ENCODE results near the gene SLC6A6. TPM values are rescaled to one million over a fixed set of nuclear protein-coding genes. Genes with fewer than 3 reads are reported as not detected.

Gene SLC6A6
- total and polyA plus RNA-seq, 2 donors from 2014 or later: 7.1 to 64.0 TPM

- H3K9ac ChIP-seq (ENCODE audit: low read length in 3 of 3): no peak overlapping the region
- H3K9me3 ChIP-seq (ENCODE audit: control insufficient read depth in 2 of 3, insufficient read depth in 1 of 3, low read length in 3 of 3): peaks cover 0 to 5% (median 0%) of the 10 kb centered on the region in 3 donors
- H3K4me1 ChIP-seq (ENCODE audit: control insufficient read depth in 2 of 3, insufficient read depth in 2 of 3, low read depth in 1 of 3, low read length in 3 of 3): no peaks in the 10 kb centered on the region
- H3K36me3 ChIP-seq (ENCODE audit: control insufficient read depth in 2 of 3, insufficient read depth in 3 of 3, low read length in 3 of 3): no peaks in the 10 kb centered on the region
- FAIRE-seq: no peak
- DNase-seq: peak in 2 of 5 donors; percentile 19 to 49
- H3K4me3 ChIP-seq (ENCODE audit: low read length in 3 of 3): no peak overlapping the region
- TF ChIP-seq, protein P1, sequence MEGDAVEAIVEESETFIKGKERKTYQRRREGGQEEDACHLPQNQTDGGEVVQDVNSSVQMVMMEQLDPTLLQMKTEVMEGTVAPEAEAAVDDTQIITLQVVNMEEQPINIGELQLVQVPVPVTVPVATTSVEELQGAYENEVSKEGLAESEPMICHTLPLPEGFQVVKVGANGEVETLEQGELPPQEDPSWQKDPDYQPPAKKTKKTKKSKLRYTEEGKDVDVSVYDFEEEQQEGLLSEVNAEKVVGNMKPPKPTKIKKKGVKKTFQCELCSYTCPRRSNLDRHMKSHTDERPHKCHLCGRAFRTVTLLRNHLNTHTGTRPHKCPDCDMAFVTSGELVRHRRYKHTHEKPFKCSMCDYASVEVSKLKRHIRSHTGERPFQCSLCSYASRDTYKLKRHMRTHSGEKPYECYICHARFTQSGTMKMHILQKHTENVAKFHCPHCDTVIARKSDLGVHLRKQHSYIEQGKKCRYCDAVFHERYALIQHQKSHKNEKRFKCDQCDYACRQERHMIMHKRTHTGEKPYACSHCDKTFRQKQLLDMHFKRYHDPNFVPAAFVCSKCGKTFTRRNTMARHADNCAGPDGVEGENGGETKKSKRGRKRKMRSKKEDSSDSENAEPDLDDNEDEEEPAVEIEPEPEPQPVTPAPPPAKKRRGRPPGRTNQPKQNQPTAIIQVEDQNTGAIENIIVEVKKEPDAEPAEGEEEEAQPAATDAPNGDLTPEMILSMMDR (IDR thresholded peaks at IDR 0.05; ENCODE audit: borderline replicate concordance, extremely low read depth, insufficient read depth): no peak
- intact Hi-C loops (cut with DNase I): no loop called here
- H3K27me3 ChIP-seq (ENCODE audit: control insufficient read depth, insufficient read depth, low read length): no peaks in the 10 kb centered on the region
- H3K27ac ChIP-seq (ENCODE audit: low read depth in 2 of 2, low read length in 2 of 2): no peak overlapping the region
These were observed 123.6 kb downstream of the SLC6A6 start for GRCh38 chr3:14525685-14526631.

GRCh38 chr3:14528081-14528480 lies 125.7 kb downstream of the SLC6A6 start:
- Histone ChIP-seq H3K9me3 (ENCODE audit: control insufficient read depth in 2 of 3, insufficient read depth in 1 of 3, low read length in 3 of 3) (peaks cover 0 to 5% (median 0%) of the 10 kb centered on the region in 3 donors), H3K27me3 (ENCODE audit: control insufficient read depth, insufficient read depth, low read length) (no peaks in the 10 kb centered on the region), H3K27ac (ENCODE audit: low read depth in 2 of 2, low read length in 2 of 2) (no peak overlapping the region), H3K4me1 (ENCODE audit: control insufficient read depth in 2 of 3, insufficient read depth in 2 of 3, low read depth in 1 of 3, low read length in 3 of 3) (no peaks in the 10 kb centered on the region), H3K4me3 (ENCODE audit: low read length in 3 of 3) (no peak overlapping the region), H3K9ac (ENCODE audit: low read length in 3 of 3) (no peak overlapping the region), H3K36me3 (ENCODE audit: control insufficient read depth in 2 of 3, insufficient read depth in 3 of 3, low read length in 3 of 3) (no peaks in the 10 kb centered on the region)
- no peak for FAIRE-seq
- TF ChIP-seq, protein P1 (IDR thresholded peaks at IDR 0.05; ENCODE audit: borderline replicate concordance, extremely low read depth, insufficient read depth): no peak
- no peak for DNase-seq
- intact Hi-C loops (cut with DNase I): no loop called here

- Histone ChIP-seq H3K4me1 (ENCODE audit: control insufficient read depth in 2 of 3, insufficient read depth in 2 of 3, low read depth in 1 of 3, low read length in 3 of 3) (no peaks in the 10 kb centered on the region), H3K9ac (ENCODE audit: low read length in 3 of 3) (no peak overlapping the region), H3K36me3 (ENCODE audit: control insufficient read depth in 2 of 3, insufficient read depth in 3 of 3, low read length in 3 of 3) (no peaks in the 10 kb centered on the region), H3K9me3 (ENCODE audit: control insufficient read depth in 2 of 3, insufficient read depth in 1 of 3, low read length in 3 of 3) (peaks cover 0 to 5% (median 0%) of the 10 kb centered on the region in 3 donors), H3K27ac (ENCODE audit: low read depth in 2 of 2, low read length in 2 of 2) (no peak overlapping the region), H3K4me3 (ENCODE audit: low read length in 3 of 3) (no peak overlapping the region), H3K27me3 (ENCODE audit: control insufficient read depth, insufficient read depth, low read length) (no peaks in the 10 kb centered on the region)
- TF ChIP-seq, protein P1 (IDR thresholded peaks at IDR 0.05; ENCODE audit: borderline replicate concordance, extremely low read depth, insufficient read depth): no peak
- peak in 1 of 5 donors; percentile 45 for DNase-seq
- intact Hi-C loops (cut with DNase I): no loop called here
- FAIRE-seq: no peak
These were observed 129.5 kb downstream of the SLC6A6 start for GRCh38 chr3:14531856-14532395.

Data from kidney (tissue), 14 donors.